Rectal smooth muscle tissue (tissue), 1 donor: ENCODE data around the gene CNGA1.
"Not testable (repeated sequence)": the region's sequence is repeated elsewhere in the genome, so short reads cannot be mapped to it uniquely, and the experiment has no call there.

ENCODE experiments used
- H3K27ac ChIP-seq: one replicate; pipeline ENCODE4 v1.7.0; 2013; ENCODE audit warnings: low read depth, low read length, inconsistent platforms
- H3K27me3 ChIP-seq: one replicate; pipeline ENCODE4 v1.7.0; 2013; ENCODE audit warnings: low read length; ENCODE audit not compliant: control insufficient read depth, insufficient read depth
- H3K36me3 ChIP-seq: one replicate; pipeline ENCODE4 v1.7.0; 2013; ENCODE audit warnings: low read length; ENCODE audit not compliant: control insufficient read depth, insufficient read depth
- H3K4me1 ChIP-seq: one replicate; pipeline ENCODE4 v1.7.0; 2013; ENCODE audit warnings: low read length; ENCODE audit not compliant: control insufficient read depth, insufficient read depth
- H3K4me3 ChIP-seq: one replicate; pipeline ENCODE4 v1.7.0; 2013; ENCODE audit warnings: low read length
- H3K9ac ChIP-seq: one replicate; pipeline ENCODE4 v1.7.0; 2013; ENCODE audit warnings: low read length

The CNGA1 gene

DNA sequence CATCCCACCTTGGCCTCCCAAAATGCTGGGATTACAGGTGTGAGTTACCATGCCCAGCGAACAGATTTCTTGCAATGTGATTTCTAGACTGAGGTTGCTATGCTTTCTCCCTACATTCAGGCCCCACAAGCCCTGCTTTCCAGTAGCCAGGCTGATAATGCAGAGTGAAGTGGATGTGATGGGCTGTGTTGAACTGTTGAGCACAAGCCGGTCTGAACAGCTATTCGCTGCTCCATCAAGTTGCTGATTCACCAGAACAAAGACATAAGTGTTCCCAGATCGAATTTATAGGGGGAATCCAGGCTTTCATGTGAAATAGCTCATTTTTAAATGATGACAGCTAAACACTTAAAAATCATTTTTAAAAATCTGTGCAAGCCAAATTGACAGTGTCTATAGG, 8.0 kb upstream of the CNGA1 start:
- Histone ChIP-seq H3K9ac (no peak overlapping the region), H3K36me3 (no peaks in the 10 kb centered on the region), H3K4me1 (no peaks in the 10 kb centered on the region), H3K27ac (no peak overlapping the region), H3K27me3 (no peaks in the 10 kb centered on the region), H3K4me3 (no peak overlapping the region)

DNA sequence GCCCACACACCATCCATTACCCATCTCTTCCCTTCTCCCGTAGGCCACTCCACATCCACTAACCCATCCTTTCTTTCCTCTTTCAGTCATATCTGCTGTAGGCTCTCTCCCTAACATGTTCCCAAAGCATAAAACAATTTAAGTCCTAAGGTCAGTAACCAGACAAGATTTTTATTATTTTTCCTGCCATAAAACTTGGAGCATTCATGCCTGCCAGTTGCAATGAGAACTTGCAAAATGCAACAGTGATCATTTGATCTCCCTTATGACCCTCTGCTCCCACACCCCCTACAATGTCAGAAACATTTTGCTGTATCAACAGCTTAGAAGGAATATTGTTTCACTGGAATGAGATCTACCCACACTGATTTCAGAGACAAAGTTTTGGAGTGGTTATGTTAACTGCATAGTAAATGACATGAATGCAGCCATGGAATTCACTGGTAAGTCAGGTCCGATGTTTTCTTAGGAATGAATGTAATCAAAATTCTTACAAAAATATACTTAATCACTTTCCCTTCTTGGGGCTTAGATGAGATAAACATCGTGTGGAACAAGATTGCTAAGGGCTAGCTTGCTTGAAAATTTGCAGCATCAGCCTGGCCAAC, 5.8 kb upstream of the CNGA1 start:
- Histone ChIP-seq H3K27ac (no peak overlapping the region), H3K4me3 (no peak overlapping the region), H3K4me1 (no peaks in the 10 kb centered on the region), H3K9ac (no peak overlapping the region), H3K36me3 (no peaks in the 10 kb centered on the region), H3K27me3 (no peaks in the 10 kb centered on the region)

DNA sequence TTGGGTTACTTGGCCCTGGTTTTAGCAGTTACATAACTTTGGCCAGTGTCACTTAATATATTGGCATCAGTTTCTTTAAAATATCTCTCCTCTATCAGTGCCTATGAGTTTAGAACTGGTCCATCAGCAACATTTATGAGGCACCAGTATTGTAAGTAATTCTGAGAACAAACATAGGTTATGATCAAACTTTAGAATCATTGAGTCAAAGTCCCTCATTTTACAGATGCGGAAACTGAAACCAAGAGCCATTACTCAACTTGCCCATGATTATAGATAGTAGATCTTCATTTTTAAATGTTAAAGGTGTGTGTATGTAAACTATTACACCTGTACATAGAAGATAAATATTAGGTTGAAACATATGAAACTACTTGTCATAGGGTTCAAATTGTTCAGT, 4.6 kb upstream of the CNGA1 start:
- H3K27ac ChIP-seq, result no peak overlapping the region
- no peaks in the 10 kb centered on the region for H3K36me3 ChIP-seq
- H3K4me1 ChIP-seq, result no peaks in the 10 kb centered on the region
- no peaks in the 10 kb centered on the region for H3K27me3 ChIP-seq
- no peak overlapping the region for H3K4me3 ChIP-seq
- no peak overlapping the region for H3K9ac ChIP-seq

DNA sequence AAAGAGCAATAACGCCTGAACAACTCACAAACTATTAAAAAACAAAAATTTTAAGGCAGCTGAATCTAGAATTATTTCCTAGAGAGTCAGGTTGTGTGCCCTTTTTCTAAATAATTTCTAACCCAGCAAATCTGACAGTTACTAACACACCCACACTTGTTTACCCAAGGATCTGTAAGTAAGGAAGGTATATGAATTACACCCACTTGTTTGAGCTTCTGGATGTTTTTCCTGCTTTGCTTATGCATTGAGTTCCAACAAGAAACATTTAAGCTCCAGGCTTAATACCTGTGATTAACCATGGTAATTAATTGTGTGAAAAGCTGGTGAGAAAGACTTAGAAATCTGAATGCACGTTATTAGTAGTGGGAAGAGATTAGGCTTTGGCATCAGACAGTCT, 1.6 kb upstream of the CNGA1 start:
- no peak overlapping the region for H3K27ac ChIP-seq
- H3K9ac ChIP-seq, result no peak overlapping the region
- no peaks in the 10 kb centered on the region for H3K4me1 ChIP-seq
- H3K27me3 ChIP-seq, result no peaks in the 10 kb centered on the region
- H3K4me3 ChIP-seq, result peak overlapping the region; percentile 31
- no peaks in the 10 kb centered on the region for H3K36me3 ChIP-seq

DNA sequence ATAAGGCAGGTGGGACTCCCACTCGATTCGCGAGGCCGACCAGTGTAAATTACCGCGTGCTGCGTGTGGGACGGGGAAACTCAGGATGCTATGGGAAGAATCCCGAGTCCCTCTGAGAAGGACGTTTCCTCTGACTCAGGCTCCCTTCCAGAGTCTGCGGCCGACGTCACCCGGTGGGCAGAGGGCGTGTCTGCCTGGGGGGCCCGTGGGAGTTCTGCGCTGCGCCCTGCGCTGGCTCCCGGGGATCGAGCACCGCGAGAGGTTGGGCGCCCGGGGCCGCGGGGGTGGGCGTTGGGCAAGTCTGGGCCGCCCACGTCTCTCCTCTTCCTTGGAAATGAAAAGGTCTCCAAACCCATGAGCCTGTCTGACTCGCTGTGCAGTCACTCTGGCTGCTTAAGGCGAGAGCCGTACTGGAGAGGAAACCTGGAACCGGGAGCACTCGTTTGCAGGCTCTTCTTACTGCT, 659 bp upstream of the CNGA1 start:
- Histone ChIP-seq H3K4me1 (no peaks in the 10 kb centered on the region), H3K27me3 (no peaks in the 10 kb centered on the region), H3K9ac (peak overlapping the region; percentile 65), H3K27ac (no peak overlapping the region), H3K36me3 (no peaks in the 10 kb centered on the region), H3K4me3 (peak overlapping the region; percentile 63)

DNA sequence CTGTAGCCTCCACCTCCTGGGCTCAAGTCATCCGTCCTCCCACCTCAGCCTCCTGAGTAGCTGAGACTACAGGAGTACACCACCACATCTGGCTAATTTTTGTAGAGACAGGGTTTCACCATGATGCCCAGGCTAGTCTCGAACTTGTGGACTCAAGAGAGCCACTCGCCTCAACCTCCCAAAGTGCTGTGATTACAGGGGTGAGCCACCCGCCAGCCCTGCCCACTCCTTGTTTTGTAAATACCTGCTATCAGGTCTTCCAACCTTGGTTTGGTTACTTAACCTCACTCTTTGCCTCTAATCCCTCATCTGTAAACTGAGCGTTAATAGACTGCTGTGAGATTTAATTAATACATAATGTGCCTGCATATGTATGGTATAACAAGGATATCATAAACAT, 803 bp downstream of the CNGA1 start:
- Histone ChIP-seq H3K27ac (no peak overlapping the region), H3K9ac (no peak overlapping the region), H3K36me3 (no peaks in the 10 kb centered on the region), H3K4me3 (peak overlapping the region; percentile 63), H3K4me1 (no peaks in the 10 kb centered on the region), H3K27me3 (no peaks in the 10 kb centered on the region)

DNA sequence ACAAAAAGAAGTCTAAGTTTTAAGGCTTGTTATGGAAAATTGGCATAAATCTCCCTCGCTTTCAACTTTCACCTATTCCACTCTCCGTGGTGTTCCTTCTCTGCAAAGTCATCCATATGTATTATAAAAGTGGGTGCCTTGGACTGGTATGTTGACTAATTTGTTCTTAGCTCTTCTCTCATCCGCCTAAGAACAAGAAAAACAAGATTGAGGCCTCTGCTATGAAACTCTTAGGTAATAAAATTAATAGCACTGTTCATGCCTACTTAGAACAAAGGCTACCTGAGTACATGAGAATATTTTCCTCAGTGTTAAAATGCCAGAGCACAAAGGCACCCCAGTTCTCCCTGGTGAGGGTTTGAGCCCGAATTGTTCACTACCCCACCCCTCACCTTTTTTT, 1.3 kb downstream of the CNGA1 start:
- no peaks in the 10 kb centered on the region for H3K36me3 ChIP-seq
- no peaks in the 10 kb centered on the region for H3K27me3 ChIP-seq
- no peak overlapping the region for H3K9ac ChIP-seq
- no peaks in the 10 kb centered on the region for H3K4me1 ChIP-seq
- no peak overlapping the region for H3K27ac ChIP-seq
- H3K4me3 ChIP-seq, result no peak overlapping the region

DNA sequence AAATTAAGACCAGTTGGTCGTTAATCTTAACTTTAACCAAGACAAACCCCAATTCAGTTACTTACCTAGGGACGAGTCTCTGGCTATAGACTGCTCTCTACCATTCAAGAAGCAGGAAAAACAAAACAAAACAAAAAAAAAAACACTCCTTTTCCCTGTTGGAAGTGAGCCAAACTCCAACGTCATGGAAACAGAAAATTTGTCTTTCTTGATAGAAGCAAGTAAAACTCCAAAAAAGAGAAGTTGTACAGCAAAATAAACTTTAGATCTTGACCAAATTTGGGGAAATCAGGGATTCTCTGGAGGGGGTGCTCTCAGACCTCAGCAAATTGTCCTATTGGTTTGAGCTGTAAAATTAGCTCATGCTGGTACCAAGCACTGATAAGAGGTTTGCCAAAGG, 3.7 kb downstream of the CNGA1 start:
- H3K4me3 ChIP-seq, result no peak overlapping the region
- H3K27ac ChIP-seq, result no peak overlapping the region
- no peak overlapping the region for H3K9ac ChIP-seq

DNA sequence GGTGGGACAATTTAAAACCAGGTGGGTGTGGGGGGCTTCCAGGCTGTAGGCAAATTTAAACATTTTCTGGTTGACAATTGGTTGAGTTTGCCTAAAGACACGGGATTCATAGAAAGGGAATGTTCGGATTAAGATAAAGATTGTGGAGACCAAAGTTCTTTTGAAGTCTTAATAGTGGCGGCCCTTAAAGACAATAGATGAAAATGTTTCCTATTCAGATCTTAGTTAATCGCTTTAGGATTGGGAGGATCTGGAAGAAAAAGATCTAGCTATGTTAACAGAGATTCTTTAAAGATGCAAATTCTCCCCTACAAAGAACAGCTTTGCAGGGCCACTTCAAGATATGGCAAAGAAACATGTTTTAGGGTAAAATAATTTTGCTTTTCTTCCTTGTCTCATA, 4.8 kb downstream of the CNGA1 start:
- no peak overlapping the region for H3K9ac ChIP-seq
- H3K36me3 ChIP-seq, result no peaks in the 10 kb centered on the region
- H3K27ac ChIP-seq, result no peak overlapping the region
- no peaks in the 10 kb centered on the region for H3K4me1 ChIP-seq
- no peak overlapping the region for H3K4me3 ChIP-seq
- no peaks in the 10 kb centered on the region for H3K27me3 ChIP-seq

More for the DNA sequence above, 3.7 kb downstream of the CNGA1 start:
- H3K36me3 ChIP-seq, result no peaks in the 10 kb centered on the region
- no peaks in the 10 kb centered on the region for H3K27me3 ChIP-seq
- no peaks in the 10 kb centered on the region for H3K4me1 ChIP-seq

DNA sequence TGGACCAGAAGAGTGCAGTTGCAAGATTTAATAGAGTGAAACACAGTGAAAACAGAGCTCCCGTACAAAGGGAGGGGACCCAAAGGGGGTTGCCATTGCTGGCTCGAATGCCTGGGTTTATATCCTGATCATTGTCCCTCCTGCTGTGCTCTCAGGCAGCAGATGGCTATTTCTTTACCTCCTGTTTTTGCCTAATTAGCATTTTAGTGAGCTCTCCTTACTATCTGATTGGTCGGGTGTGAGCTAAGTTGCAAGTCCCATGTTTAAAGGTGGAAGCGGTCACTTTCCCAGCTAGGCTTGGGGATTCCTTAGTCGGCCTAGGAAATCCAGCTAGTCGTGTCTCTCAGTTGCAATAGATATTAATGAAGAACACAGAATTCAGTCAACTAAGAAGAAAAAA, 5.6 kb downstream of the CNGA1 start:
- H3K36me3 ChIP-seq, H3K27me3 ChIP-seq, H3K27ac ChIP-seq, H3K4me1 ChIP-seq, H3K4me3 ChIP-seq, H3K9ac ChIP-seq: not testable (repeated sequence)

DNA sequence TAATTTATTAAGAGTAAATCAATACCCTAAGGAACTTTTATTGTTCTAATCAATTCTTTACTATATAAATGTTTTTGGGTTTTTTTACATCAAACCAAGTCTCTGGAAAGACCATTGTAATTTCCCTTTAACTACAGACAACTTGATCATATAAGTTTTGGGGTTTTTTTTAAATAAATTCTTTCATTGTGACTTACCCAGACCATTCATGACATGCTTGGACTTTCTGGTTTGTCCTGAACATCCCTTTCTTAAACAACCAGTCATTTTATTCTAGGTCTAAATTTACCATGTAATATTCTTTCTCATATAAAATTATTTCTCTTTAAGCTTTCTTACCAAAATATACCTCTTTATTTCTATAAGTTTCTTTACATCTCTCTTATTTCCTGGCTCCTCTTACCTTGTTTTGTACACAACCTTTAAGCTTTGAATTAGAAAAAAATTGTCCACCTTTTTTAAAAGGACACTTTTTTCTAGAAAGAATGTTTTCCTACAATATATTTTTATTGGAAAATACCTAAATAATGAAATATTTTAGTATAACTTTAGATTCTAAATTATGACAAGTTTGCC, 8.4 kb downstream of the CNGA1 start:
- Histone ChIP-seq H3K27ac (no peak overlapping the region), H3K4me1 (no peaks in the 10 kb centered on the region), H3K4me3 (no peak overlapping the region), H3K9ac (no peak overlapping the region), H3K36me3 (no peaks in the 10 kb centered on the region), H3K27me3 (no peaks in the 10 kb centered on the region)

DNA sequence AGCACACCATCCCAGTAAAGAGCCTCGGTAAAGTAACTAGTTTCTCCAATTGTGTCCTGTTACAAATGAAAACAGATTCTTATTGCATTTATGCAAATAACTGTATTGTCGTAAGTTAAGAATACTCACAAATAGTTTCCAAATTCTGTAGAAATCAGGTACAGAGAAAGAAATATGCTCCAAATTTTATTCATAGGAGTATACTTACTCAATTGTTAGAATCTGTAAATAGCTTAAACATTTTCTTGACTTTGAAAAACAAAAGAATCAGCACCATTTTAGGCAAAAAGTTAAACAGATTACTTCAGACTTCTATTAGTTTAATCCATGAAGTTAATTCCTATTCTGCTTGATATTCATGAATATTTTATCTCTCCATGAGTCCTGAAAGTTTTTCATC, 10.7 kb downstream of the CNGA1 start:
- Histone ChIP-seq H3K4me1 (no peaks in the 10 kb centered on the region), H3K9ac (no peak overlapping the region), H3K27ac (no peak overlapping the region), H3K36me3 (no peaks in the 10 kb centered on the region), H3K27me3 (no peaks in the 10 kb centered on the region), H3K4me3 (no peak overlapping the region)

DNA sequence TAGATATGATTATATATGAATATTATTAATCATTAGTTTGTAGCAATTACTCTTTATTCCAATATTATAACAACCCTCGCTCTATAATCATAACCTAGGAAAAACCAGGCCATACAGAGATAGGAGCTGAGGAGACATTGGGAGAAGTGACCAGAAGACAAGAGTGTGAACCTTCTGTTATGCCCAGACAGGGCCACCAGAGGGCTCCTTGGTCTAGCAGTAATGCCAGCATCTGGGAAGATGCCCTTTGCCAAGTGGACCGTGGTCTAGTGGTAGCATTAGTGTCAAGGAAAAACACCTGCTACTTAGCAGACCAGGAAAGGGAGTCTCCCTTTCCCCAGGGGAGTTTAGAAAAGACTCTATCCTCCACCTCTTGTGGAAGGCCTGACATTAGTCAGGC, 12.9 kb downstream of the CNGA1 start:
- not testable (repeated sequence) for H3K27me3 ChIP-seq, H3K27ac ChIP-seq, H3K4me3 ChIP-seq, H3K4me1 ChIP-seq, H3K9ac ChIP-seq, H3K36me3 ChIP-seq
